HepG2 (cell line): ENCODE data around the gene TNP2. TPM values are rescaled to one million over a fixed set of nuclear protein-coding genes. Genes with fewer than 3 reads are reported as not detected.

Experiments used
- ATF3 ChIP-seq: sonication (generic); formaldehyde crosslinking; IDR thresholded peaks from 2 replicates; pipeline ENCODE4 v1.4.0; 2020; ENCODE audit warnings: missing genetic modification reagents
- CBFB ChIP-seq: sonication (generic); formaldehyde crosslinking; IDR thresholded peaks from 2 replicates; pipeline ENCODE4 v1.4.0; 2020; ENCODE audit warnings: missing genetic modification reagents
- CEBPG ChIP-seq: IDR thresholded peaks from 2 replicates; pipeline ENCODE4 v1.6.1; 2016
- GZF1 ChIP-seq: sonication (generic); formaldehyde crosslinking; IDR thresholded peaks from 2 replicates; pipeline ENCODE4 v1.5.1; 2020; ENCODE audit warnings: mild to moderate bottlenecking, missing genetic modification reagents
- HDAC6 ChIP-seq: fragments of 200-600 bp; sonication (generic); IDR thresholded peaks from 2 replicates; pipeline ENCODE4 v1.7.0; 2017; ENCODE audit warnings: mild to moderate bottlenecking, antibody characterized with exemption, low read length, low read depth
- HNF1B ChIP-seq: sonication (generic); formaldehyde crosslinking; IDR thresholded peaks from 2 replicates; pipeline ENCODE4 v1.5.1; 2020; ENCODE audit warnings: mild to moderate bottlenecking, moderate library complexity, missing genetic modification reagents
- HNRNPLL ChIP-seq: fragments of 200-400 bp; formaldehyde crosslinking; IDR thresholded peaks from 2 replicates; pipeline ENCODE4 v1.6.1; 2017; ENCODE audit warnings: mild to moderate bottlenecking, low read depth, low read length; ENCODE audit not compliant: poor library complexity, severe bottlenecking
- IRF2 ChIP-seq: IDR thresholded peaks from 2 replicates; pipeline ENCODE4 v1.6.1; 2018; ENCODE audit warnings: missing genetic modification reagents, missing compliant biosample characterization
- KAT2B ChIP-seq: fragments of 150-350 bp; IDR thresholded peaks from 2 replicates; pipeline ENCODE4 v1.6.1; 2014; ENCODE audit warnings: low read depth, low read length, borderline replicate concordance
- KAT7 ChIP-seq: IDR thresholded peaks from 2 replicates; pipeline ENCODE4 v1.6.1; 2018; ENCODE audit warnings: borderline replicate concordance, missing compliant biosample characterization
- MXD3 ChIP-seq: IDR thresholded peaks from 2 replicates; pipeline ENCODE4 v1.6.1; 2016; ENCODE audit warnings: mild to moderate bottlenecking, missing biosample characterization, missing genetic modification reagents
- MYC ChIP-seq: sonication (generic); formaldehyde crosslinking; IDR thresholded peaks from 2 replicates; pipeline ENCODE4 v1.9.0; 2021; ENCODE audit warnings: missing genetic modification reagents, borderline replicate concordance
- NFIB ChIP-seq: sonication (generic); formaldehyde crosslinking; IDR thresholded peaks from 2 replicates; pipeline ENCODE4 v1.9.0; 2021; ENCODE audit warnings: missing genetic modification reagents, mild to moderate bottlenecking, borderline replicate concordance
- PBX2 ChIP-seq: IDR thresholded peaks from 2 replicates; pipeline ENCODE4 v1.6.1; 2016; ENCODE audit warnings: control low read depth
- PLRG1 ChIP-seq: fragments of 450-650 bp; conservative IDR thresholded peaks from 2 replicates; pipeline ENCODE4 v1.6.1; 2016
- POLR2AphosphoS5 ChIP-seq: IDR thresholded peaks from 2 replicates; pipeline ENCODE4 v1.6.1; 2012; ENCODE audit warnings: low read depth, low read length
- SOX13 ChIP-seq, 3 experiments: fragments of 450-650 bp in 1 of 3; sonication (generic) in 1 of 3; formaldehyde crosslinking in 1 of 3; IDR thresholded peaks in 2 of 3; conservative IDR thresholded peaks in 1 of 3; 2 replicates each; pipeline versions ENCODE4 v1.5.0 to v1.6.1; 2016 to 2020; ENCODE audit warnings: antibody characterized with exemption in 1 of 3, mild to moderate bottlenecking in 1 of 3, missing compliant biosample characterization in 1 of 3, missing genetic modification reagents in 1 of 3, moderate library complexity in 1 of 3
- SRF ChIP-seq: IDR thresholded peaks from 2 replicates; pipeline ENCODE4 v1.6.1; 2011; ENCODE audit warnings: mild to moderate bottlenecking, low read depth, low read length, moderate library complexity
- THRA ChIP-seq: sonication (generic); formaldehyde crosslinking; IDR thresholded peaks from 2 replicates; pipeline ENCODE4 v1.4.0; 2020; ENCODE audit warnings: missing genetic modification reagents, borderline replicate concordance
- ZNF20 ChIP-seq: sonication (generic); formaldehyde crosslinking; IDR thresholded peaks from 2 replicates; pipeline ENCODE4 v1.4.0; 2020; ENCODE audit warnings: mild to moderate bottlenecking, moderate library complexity, missing genetic modification reagents
- ZNF274 ChIP-seq: sonication (generic); formaldehyde crosslinking; IDR thresholded peaks from 2 replicates; pipeline ENCODE4 v1.5.1; 2020; ENCODE audit warnings: mild to moderate bottlenecking, missing genetic modification reagents
- ZNF562 ChIP-seq: sonication (generic); formaldehyde crosslinking; IDR thresholded peaks from 2 replicates; pipeline ENCODE4 v1.8.0; 2022; ENCODE audit warnings: missing genetic modification reagents, borderline replicate concordance
- ZNF713 ChIP-seq: sonication (generic); formaldehyde crosslinking; IDR thresholded peaks from 2 replicates; pipeline ENCODE4 v1.4.0; 2020; ENCODE audit warnings: mild to moderate bottlenecking, missing genetic modification reagents
- ZNF747 ChIP-seq: sonication (generic); formaldehyde crosslinking; IDR thresholded peaks from 2 replicates; pipeline ENCODE4 v1.8.1; 2023; ENCODE audit warnings: missing genetic modification reagents, mild to moderate bottlenecking, borderline replicate concordance
- ZNF816 ChIP-seq: sonication (generic); formaldehyde crosslinking; IDR thresholded peaks from 2 replicates; pipeline ENCODE4 v1.8.0; 2022; ENCODE audit warnings: missing genetic modification reagents, mild to moderate bottlenecking, borderline replicate concordance
- polyA plus RNA-seq, 8 experiments: library from polyadenylated mRNA; depleted of rRNA in 3 of 8; stranded (reverse) in 7 of 8; unstranded in 1 of 8; fragments of >200 nt; fragmentation: Illumina TruSeq in 4 of 8; extraction: Trizol in 4 of 8; gene quantifications; 2 replicates each; pipeline versions ENCODE4 v1.2.1 to v1.2.3, GENCODE V29; 2011 to 2016; ENCODE audit warnings: low read depth in 4 of 8, missing spikeins in 1 of 8, mixed read lengths in 1 of 8; ENCODE audit not compliant: insufficient read depth in 1 of 8
- total RNA-seq, 5 experiments: library from RNA; depleted of rRNA; stranded (reverse); fragments of >200 nt; fragmentation: Illumina TruSeq; extraction: Trizol; gene quantifications; 2 replicates each; pipeline ENCODE4 v1.2.3, GENCODE V29; 2016; ENCODE audit warnings: low read depth in 1 of 5

The TNP2 gene
- total and polyA plus RNA-seq, 2 of the 13 experiments (the other 11 are each of a cell fraction or from before 2014, with no cell fraction given): not detected

GRCh38 chr16:11310997-11311561, 42.0 kb upstream of the TNP2 start (continued):
- TF ChIP-seq THRA (CRISPR knock-in tag) (no peak), ZNF713 (CRISPR knock-in tag) (0 out of 2 replicates have a peak, but pooled peaks have one; percentile 30), HDAC6 (no peak), CBFB (CRISPR knock-in tag) (no peak), NFIB (CRISPR knock-in tag) (no peak), SOX13 (IDR thresholded peaks at IDR 0.05) (no peak), SOX13 (CRISPR knock-in tag; conservative IDR thresholded peaks at IDR 0.05 in 1 of 2, IDR thresholded peaks at IDR 0.05 in 1 of 2) (peak in 1 of 2 experiments; percentile 23; a peak in 1 of 4 replicates), POLR2AphosphoS5 (no peak), KAT7 (CRISPR knock-in tag) (no peak; the same call in 1 of the 2 replicates), GZF1 (CRISPR knock-in tag) (no peak), SRF (no peak), ZNF816 (CRISPR knock-in tag) (no peak), ZNF274 (CRISPR knock-in tag) (no peak), CEBPG (CRISPR knock-in tag) (no peak), HNRNPLL (no peak), KAT2B (no peak), ZNF747 (no peak), IRF2 (CRISPR knock-in tag) (no peak), PLRG1 (no peak), ZNF562 (CRISPR knock-in tag) (no peak), PBX2 (no peak), MXD3 (no peak), ATF3 (no peak), ZNF20 (CRISPR knock-in tag) (no peak), HNF1B (no peak), MYC (0 out of 2 replicates have a peak, but pooled peaks have one; percentile 17)
